ENCODE measurements around the gene TMEM132D.

GRCh38 chr12:129169928-129170327 is 733.9 kb downstream of the TMEM132D start:
- TF ChIP-seq SMAD4 (CRISPR knock-in tag; IDR thresholded peaks at IDR 0.05) = no peak
- TF ChIP-seq, protein P1, sequence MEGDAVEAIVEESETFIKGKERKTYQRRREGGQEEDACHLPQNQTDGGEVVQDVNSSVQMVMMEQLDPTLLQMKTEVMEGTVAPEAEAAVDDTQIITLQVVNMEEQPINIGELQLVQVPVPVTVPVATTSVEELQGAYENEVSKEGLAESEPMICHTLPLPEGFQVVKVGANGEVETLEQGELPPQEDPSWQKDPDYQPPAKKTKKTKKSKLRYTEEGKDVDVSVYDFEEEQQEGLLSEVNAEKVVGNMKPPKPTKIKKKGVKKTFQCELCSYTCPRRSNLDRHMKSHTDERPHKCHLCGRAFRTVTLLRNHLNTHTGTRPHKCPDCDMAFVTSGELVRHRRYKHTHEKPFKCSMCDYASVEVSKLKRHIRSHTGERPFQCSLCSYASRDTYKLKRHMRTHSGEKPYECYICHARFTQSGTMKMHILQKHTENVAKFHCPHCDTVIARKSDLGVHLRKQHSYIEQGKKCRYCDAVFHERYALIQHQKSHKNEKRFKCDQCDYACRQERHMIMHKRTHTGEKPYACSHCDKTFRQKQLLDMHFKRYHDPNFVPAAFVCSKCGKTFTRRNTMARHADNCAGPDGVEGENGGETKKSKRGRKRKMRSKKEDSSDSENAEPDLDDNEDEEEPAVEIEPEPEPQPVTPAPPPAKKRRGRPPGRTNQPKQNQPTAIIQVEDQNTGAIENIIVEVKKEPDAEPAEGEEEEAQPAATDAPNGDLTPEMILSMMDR (IDR thresholded peaks at IDR 0.05) = no peak
- no peak for TF ChIP-seq NR1H2 (CRISPR knock-in tag; IDR thresholded peaks at IDR 0.05)
- TF ChIP-seq ZNF121 (CRISPR knock-in tag; IDR thresholded peaks at IDR 0.05) = no peak
- TF ChIP-seq TCF7 (CRISPR knock-in tag; IDR thresholded peaks at IDR 0.05; ENCODE audit: low read depth) = no peak
- TF ChIP-seq FOXJ3 (CRISPR knock-in tag; IDR thresholded peaks at IDR 0.05; ENCODE audit: borderline replicate concordance) = no peak
- TF ChIP-seq PRDM15 (CRISPR knock-in tag; IDR thresholded peaks at IDR 0.05) = no peak
- no peak for TF ChIP-seq OVOL2 (CRISPR knock-in tag; IDR thresholded peaks at IDR 0.05; ENCODE audit: borderline replicate concordance)
- TF ChIP-seq, protein P2, sequence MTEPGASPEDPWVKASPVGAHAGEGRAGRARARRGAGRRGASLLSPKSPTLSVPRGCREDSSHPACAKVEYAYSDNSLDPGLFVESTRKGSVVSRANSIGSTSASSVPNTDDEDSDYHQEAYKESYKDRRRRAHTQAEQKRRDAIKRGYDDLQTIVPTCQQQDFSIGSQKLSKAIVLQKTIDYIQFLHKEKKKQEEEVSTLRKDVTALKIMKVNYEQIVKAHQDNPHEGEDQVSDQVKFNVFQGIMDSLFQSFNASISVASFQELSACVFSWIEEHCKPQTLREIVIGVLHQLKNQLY (CRISPR knock-in tag; IDR thresholded peaks at IDR 0.05) = no peak
- TF ChIP-seq, protein P3, sequence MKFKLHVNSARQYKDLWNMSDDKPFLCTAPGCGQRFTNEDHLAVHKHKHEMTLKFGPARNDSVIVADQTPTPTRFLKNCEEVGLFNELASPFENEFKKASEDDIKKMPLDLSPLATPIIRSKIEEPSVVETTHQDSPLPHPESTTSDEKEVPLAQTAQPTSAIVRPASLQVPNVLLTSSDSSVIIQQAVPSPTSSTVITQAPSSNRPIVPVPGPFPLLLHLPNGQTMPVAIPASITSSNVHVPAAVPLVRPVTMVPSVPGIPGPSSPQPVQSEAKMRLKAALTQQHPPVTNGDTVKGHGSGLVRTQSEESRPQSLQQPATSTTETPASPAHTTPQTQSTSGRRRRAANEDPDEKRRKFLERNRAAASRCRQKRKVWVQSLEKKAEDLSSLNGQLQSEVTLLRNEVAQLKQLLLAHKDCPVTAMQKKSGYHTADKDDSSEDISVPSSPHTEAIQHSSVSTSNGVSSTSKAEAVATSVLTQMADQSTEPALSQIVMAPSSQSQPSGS (CRISPR knock-in tag; IDR thresholded peaks at IDR 0.05; ENCODE audit: borderline replicate concordance, low read depth) = no peak
- no peak for TF ChIP-seq ETV6 (CRISPR knock-in tag; IDR thresholded peaks at IDR 0.05)
- no peak for TF ChIP-seq FOXK1 (CRISPR knock-in tag; IDR thresholded peaks at IDR 0.05)

All from WTC11 (cell line).